GM21528 (cell line): ENCODE measurements around the gene VPS16.

Source experiments
- ATAC-seq: cut with Tn5 transposase; IDR thresholded peaks from one replicate; pipeline ENCODE4 v1.9.1; 2021; ENCODE audit warnings: mild to moderate bottlenecking, moderate library complexity; ENCODE audit not compliant: unreplicated experiment, low FRiP score

The VPS16 gene

DNA sequence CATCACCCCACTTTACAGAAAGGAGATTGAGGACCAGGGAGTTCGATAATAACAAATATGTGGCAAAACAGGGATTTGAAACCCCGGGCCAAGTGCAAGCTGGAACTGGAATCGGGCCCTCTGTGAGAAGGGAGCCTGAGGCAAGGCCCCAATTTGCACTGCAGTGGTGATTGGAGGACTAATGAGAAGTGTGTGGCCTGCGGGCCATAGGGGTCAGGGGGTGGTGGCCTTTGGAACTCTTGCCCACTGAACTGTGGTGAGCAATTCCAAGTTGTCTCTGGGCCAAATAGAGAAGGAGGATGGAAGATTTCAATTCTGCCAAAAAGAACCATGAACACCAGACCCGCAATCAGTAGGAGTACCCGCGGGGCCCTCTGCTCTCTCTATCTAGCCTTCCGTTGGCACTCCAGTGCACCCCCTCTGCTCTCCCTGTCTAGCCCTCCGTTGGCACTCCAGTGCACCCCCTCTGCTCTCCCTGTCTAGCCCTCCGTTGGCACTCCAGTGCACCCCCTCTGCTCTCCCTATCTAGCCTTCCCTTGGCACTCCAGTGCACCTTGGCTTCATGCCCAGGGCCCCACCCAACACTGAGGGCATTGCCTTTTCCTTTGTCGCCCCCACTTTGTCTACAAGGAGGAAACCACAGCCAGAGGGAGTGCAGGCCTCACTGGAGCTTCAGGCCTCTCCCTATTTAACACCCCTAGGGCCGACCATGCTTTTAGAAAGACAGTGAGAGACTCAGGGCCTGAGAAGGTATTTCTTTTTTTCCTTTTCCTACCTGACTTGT is 26.7 kb downstream of the VPS16 start:
- no peak for ATAC-seq

DNA sequence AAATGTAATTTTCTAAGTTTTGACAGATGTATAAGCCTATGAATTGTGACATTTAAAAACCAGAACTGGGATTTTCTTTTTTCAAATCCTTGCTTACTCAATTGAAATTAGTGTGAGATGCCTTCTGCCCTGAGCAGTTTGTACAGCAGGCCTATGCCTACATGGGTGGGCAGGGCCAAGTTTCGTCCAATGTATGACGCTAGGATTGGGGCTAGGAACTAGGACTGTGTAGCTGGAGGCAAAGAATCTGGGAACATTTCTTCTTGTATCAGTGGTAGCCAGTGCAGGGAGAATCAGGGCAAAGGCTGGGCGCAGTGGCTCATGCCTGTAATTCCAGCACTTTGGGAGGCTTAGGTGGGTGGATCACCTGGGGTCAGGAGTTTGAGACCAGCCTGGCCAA is 28.8 kb downstream of the VPS16 start:
- no peak for ATAC-seq

DNA sequence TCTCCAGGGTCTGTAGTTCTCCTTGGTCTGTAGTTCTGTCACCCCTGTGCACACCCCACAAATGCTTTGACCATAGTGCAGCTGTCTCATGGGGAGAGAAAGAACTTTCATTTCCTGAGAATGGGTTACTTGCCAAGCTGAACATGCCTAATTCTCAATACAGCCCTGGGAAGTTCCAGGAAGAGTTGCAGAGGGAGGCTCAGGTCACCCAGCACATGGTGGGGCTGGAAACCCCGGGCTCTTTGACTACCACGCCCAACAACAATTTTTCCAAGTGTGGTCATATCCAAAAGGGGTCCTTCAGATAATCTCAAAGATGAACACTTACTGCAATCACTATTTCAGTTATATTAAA is 30.5 kb downstream of the VPS16 start:
- no peak for ATAC-seq

DNA sequence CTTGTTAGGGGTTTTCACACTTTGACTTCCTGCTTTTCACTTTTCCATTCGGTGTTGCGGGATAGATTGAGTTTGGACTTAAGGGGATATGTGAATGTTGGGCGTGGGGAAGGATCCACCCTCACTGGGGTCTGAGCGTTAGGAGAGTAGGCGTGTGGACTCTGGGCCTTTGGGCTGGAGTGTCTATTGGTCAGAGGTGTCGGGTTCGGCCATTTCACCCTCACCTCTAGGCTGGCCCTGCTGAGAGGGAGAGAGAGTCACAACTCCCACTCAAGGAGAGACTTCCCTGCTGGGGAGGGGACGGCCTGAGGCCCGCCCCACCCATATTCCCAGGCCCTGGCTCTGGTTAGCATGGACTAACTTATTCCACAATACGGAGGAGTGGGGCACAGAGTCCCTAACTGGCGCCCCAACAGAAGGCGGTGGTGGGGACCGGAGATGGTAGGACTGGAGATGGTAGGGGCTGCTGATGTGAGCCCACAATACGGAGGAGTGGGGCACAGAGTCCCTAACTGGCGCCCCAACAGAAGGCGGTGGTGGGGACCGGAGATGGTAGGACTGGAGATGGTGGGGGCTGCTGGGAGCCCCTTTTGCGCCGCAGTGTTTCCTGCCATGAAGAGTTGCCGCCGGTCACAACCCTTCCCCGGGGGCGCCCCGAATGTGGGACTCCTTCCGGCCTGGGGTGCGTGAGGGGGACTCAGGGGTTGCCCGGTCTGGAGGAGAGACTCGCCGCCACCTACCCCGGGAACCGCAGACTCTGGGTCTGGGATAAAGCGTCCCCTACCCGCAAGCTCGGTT is 31.3 kb downstream of the VPS16 start:
- ATAC-seq, result peak; percentile 3

DNA sequence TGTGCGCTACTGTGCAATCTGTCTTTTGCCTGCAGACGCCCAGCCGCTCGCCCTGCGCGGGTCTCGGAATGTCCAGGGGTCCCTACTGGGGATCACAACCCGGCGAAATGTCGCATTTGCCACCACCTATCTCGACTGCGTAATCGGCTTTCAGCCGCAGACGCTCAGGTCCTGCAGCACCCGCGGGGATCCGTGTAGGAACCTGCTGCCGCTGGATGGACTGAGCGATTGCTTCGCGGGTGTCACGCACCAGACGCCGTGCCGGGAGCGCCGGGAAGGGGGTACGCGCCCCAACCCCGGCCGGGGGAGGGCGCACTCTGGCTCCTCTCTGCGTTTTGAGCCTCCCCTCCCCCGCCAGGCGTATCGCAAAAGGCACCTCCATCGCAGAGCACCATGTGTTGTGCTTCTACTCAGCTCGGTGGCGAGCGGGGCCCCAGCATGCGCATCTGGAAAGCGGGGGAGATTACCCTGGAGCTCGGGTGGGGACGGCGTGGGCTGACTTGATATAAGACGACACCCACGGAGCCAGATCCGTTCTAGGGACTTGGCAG is 32.0 kb downstream of the VPS16 start:
- ATAC-seq, result peak; percentile 19

DNA sequence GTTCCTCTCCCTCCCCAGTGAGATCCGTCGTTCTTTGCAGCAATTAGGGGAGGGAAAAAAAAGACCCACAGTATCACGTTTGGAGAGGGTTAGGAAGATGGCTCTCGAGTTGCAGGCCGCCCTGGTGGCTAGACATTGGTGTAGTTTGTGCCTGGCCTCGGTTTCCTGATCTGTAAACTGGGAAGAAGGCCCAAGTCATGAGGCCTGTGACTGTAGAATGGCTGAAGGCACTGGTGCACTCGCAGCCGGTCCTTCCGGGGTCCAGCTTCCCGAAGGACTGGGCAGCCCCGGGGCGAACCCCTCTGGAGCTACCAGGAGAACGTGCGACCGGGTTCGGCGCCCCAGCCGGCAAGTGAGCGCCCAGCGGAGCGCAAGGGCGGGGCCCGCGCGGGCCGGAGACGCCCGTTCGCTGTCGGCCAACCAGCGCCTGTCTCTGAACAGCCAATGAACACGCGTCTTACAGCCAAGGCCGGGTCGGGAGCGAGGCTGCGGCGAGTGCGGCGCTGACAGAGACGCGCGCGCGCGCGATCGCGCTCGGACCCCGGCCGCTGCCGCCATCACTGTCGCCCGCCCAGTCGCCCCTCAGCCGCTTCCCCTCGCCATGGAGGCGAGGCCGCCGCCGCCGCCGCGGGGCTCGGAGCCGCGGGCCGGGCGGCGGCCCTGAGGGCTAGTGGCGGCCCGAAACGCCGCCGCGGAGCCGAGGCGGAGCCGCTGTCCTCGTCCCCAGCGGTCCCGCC is 32.6 kb downstream of the VPS16 start, which contains the start of gene PTPRA:
Gene PTPRA (plus strand): TSS at position 472 of the 737 bp plus-strand sequence. CDS start 90,797 bp downstream, outside the sequence.
- peak; percentile 91 for ATAC-seq

DNA sequence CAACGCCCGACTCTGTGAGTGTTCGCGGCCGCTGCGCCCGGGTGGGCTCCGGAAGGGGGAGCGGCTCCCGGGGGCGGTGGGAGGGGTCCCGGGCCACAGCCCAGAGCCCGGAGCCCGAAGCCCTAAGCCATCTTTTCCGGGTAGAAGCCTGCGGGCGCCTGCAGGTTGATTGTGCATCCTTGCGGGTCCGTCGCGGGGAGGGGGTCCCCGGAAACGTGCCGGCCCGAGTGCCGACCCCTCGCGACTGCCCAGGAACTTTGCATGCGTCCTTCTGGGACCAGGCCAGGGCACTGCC is 33.1 kb downstream of the VPS16 start:
- ATAC-seq, result no peak

DNA sequence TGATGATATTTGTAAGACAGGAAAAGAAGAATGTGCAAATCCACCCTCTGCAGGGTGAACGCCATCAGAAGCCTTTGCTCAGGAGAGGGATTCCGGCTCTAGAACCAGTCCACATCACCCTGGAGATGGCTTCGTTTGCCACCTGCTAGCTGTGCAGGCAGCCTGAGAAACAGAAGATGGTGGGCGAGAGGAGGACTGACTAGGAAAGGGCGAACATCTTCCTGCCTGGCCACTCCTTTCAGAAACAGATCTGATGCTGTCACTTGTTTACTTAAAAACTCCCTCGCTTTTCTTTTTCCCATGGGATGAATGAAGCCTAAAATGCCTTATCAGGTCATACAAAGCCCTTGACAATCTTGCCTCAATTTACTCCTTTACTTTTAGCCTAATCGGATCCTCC is 33.9 kb downstream of the VPS16 start:
- ATAC-seq, result no peak

DNA sequence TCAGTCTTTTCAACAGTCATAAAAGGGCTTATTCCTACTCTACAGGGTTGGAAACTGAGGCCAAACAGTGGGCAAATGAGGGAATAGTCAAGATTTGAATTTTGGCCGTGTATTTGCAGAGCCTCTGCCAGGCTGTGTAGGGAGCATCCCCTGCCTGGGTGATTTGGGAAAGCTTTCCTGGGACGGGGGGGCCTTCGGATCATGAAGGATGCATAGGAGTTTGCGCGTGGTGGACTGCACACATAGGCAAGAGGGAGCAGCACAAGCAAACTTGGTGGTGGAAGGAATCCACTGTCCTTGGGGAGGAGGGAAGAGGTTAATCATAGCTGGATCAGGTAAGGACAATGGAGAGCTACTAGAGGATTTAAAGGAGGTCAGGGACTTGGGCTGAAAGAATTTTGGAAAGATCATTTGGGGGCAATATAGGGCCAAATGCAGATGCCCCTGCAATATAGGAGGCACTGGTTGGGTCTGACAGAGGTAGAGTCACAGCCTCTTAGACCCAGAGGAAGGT is 35.2 kb downstream of the VPS16 start:
- ATAC-seq, result no peak

DNA sequence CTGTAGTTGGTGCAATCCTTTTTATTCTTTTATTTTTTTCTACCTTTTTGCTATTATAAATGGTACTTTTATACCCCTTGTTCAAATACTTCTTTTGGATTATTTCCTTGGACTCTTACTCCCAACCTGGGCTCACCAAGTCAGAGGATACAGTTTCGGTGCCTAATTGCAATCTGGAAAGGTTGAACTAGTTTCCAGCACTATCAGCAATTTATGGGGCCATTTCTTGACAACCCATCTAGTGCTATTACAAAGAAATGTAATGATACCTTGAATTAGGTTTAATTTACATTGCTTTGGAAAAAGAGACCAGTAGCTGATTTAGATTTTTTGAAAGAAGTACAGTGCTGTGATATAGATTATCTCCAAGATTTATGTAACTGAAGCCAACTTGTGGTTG is 38.0 kb downstream of the VPS16 start:
- ATAC-seq, result no peak

DNA sequence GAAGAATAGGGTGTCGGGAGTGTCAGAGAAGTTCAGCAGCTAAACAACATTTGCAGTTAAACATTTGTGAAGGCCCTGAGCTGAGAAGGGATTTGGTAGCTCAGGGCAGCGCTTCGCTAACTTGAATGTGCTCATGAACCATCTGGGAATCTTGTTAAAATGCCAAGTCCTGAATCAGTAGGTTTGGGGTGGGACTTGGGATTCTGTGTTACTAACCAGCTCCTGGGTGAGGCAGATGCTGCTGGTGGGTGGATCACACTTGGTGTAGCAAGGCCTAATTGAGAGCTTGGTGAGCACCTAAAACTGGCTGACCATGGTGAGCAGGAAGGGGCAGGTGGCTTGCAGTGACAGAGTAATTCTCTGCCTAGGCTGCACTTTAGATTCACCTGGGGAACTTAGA is 38.6 kb downstream of the VPS16 start:
- ATAC-seq, result no peak

DNA sequence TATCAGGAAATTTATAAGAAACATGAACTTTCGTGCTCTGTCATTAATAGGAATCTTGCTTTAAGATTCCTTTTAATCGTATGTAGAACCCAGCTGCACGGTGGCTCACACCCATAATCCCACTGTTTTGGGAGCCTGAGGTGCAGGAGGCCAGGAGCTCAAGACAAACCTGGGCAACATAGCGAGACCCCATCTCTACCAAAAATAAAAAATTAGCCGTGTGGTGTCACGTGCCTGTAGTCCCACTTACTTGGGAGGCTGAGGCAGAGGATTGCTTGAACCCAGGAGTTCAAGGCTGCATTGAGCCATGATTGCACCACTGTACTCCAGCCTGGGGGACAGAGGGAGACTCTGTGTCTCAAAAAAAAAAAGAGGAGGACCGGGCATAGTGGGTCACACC is 40.1 kb downstream of the VPS16 start:
- no peak for ATAC-seq

DNA sequence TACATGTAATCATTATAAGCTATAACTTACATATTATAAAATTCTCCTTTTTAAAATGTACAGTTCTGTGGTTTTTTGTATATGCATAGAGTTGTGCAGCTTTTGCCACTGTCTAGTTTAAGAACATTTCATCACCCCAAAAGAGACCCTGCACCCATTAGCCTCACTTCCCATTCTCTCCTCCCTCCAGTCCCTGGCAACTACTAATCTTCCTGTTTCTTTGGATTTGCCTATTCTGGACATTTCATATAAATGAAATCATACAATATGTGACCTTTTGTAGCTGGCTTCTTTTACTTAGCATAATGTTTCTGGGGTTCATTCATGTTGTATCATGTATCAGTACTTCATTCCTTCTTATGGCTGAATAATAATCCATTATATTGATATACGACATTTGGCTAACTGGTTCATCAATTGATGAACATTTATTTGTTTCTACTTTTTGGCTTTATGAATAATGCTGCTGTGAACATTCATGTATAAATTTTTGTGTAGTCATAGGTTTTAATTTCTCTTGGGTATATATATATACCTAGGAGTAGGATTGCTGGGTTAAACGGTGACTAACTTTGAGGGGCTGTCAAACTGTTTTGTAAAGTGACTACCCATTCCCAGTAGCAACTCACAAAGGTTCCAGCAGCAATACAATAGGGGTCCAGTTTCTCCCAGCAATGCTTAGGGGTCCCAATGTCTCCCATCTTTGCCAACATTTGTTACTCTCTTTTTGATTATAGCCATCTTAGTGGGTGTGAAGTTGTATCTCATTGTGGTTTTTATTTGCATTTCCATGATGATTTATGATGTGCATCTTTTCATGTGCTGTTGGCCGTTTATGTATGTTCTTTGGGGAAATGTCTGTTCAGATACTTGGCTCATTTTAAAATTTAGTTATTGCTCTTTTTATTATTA is 43.4 kb downstream of the VPS16 start:
- no peak for ATAC-seq

DNA sequence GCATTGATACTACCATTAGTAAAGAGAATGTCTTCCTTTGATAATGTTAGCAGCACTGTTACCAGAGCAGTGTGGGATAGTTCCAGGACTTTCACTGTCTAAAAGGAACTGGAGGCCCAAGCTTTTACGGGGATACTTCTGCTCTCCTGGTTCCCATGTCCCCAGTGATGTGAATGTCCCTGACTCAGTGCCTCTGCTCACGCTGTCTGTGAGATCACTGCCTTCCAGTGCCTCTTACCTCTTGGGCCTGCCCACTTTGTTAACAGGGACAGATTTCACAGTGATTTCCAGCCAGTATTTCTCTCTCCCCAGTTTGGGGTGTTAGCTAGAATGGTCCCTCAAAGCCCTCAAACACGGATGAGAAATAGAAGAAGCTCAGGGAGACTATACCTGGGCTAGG is 47.2 kb downstream of the VPS16 start:
- no peak for ATAC-seq

DNA sequence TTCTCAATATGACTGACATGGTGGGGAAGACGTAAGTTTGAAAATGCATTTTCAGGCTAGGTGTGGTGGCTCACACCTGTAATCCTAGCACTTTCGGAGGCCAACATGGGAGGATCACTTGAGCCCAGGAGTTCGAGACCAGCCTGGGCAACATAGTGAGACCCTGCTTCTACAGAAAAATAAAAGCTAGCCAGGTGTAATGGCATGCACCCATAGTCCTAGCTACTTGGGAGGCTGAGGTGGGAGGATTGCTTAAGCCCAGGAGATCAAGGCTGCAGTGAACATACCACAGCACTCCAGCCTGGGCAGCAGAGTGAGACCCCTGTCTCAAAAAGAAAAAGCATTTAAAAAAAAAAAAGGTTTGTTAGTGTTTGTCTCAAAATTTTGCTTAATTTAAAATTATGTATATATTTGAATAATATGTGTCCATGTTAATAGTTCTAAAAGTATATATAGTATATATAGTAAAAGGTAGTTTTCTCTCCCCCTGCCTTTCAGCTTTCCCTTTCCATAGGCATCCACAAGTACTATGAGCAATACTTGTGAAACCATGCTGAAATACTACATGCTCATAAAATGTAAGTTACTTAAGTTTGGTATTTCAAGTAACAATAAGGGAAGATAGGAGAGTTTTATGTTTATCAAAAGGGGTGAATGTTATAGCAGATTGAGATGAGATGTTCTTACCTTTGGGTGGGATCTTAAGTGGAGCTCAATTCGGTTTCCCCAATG is 47.8 kb downstream of the VPS16 start:
- no peak for ATAC-seq

DNA sequence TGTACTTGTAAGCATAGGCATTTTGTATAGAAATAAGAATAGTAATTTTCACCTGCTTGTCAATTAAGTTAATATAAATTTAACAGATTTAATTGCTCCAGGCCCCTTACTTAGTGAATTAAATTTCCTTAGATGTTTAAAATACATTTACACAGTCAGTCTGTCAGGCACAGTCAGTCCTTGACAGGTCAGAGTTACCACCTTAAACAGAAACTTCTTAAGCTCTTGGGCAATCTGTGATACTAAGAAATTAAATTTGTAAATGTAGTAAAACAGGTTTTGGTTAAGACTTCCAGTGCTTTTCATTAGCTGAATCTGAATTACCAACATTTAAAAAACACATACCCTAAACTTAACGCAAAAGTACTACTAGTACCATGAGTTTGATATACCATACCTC is 48.7 kb downstream of the VPS16 start:
- no peak for ATAC-seq

DNA sequence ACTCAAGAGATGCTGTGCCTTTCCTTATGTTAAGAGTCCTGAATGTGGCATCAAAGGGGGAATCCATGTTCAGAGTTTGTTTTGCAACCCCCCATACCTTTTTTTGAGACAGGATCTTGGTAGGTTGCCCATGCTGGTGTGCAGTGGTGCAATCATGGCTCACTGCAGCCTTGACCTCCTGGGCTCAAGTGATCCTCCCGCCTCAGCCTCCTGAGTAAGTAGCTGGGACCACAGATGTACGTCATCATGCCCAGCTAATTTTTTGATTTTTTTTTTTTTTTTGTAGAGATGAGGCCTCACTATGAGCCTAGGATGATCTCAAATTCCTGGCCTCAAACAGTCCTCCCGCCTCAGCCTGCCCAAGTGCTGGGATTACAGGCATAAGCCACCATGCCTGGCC is 49.3 kb downstream of the VPS16 start:
- no peak for ATAC-seq

DNA sequence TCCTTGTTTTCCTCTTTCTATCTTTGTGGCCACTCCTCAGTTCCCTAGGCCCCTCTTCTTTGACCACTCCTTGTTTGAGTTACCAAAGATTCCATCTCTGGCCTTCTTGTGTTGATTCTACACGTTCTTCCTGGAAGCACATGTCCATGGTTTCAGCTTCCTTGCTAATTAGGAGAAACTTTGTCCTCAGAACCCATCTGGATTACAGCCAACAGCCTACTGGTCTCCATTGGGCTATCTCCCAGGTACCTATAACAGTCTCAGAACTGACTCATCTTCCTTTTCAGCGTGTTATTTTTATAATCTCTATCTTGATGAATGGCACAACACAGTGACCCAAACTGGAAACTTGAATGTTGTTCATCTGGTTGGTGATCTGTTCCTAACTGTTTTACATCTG is 50.2 kb downstream of the VPS16 start:
- no peak for ATAC-seq

DNA sequence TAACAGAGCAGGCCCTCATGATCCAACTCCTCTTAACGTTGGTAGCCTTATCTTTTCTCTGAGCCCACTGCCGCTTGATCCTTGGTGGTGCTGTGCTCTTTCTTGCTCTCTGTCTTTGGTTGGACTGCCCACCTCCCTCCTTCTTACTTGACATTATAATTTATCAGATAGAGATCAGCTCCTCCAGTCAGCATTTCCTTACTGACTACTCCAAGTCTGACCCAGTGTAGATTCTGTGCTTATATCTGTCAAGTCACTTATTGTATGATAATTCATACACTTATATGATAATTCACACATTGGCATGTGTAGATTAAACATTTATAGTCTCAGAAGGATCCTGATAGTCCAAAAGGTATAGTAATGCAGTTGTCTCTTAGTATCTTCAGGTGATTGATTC is 50.8 kb downstream of the VPS16 start:
- ATAC-seq, result no peak
